ENCODE results near the gene ACCSL.

ACCSL gene

GRCh38 chr11:44101098-44101497 lies 53.3 kb downstream of the ACCSL start:
- DNase-seq = no peak

DNA sequence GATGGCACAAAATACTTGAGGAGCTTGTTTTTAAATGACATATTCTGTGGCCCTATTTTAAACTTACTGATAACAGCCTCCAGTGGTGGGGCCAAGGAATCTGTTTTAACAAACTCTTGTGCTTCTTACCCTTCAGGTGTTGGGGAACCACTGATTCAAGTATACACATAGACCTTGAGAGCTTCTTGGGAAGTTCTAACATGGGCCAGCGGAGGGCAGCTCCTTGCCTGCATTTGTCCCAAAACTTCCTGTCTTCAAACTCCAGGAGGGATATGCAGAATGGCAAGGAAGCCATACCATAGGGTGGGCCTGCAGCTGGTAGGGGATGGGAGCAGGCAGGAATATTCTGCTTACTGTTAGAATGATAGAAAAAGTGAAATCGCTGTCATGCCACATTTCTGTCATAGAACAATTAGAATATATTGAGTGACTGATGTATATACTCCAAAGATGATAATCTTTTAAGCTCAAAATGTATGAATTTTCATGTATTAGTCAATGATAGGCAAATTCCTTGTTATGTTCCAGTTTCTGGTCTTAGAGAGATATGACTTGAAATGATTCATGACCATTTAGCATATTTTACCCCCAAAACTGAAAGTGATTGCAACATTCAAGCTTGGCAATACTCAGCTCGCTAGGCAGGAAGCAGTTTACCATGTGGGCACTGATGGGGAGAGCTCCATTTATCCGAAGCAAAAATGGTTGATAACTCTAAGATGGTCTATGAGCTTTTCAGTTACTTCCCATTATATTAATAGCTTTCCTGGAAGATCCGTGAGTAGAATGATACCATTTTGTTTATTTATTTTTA lies 56.9 kb downstream of the ACCSL start:
- no peak for DNase-seq

- DNase-seq = no peak
These were observed 60.5 kb downstream of the ACCSL start for GRCh38 chr11:44108260-44108659.

Measured in effector CD4-positive, alpha-beta T cell (primary cell).